Measurements from ENCODE around the gene SAFB.

SAFB gene

GRCh38 chr19:5643060-5643459 is 20.2 kb downstream of the SAFB start:
- no peak for DNase-seq
- peaks cover 99% of the 10 kb centered on the region for H3K79me2 ChIP-seq (ENCODE audit: insufficient read depth, low read length)
- no peak for TF ChIP-seq EZH2 (IDR thresholded peaks at IDR 0.05; ENCODE audit: borderline replicate concordance, low read depth, low read length, severe bottlenecking)
- no peak for TF ChIP-seq CTCF (IDR thresholded peaks at IDR 0.05; ENCODE audit: borderline replicate concordance, extremely low read depth, low read length, poor library complexity, severe bottlenecking)
- no peak overlapping the region for H3K4me3 ChIP-seq (ENCODE audit: low read depth in 1 of 2, low read length in 2 of 2)
- H3K4me2 ChIP-seq (ENCODE audit: insufficient read depth, low read length) = no peak overlapping the region
- H3K9me3 ChIP-seq (ENCODE audit: insufficient read depth, low read length, severe bottlenecking) = no peaks in the 10 kb centered on the region
- ATAC-seq (ENCODE audit: insufficient read depth, low read depth) = no peak
- no peak overlapping the region for H3K9ac ChIP-seq (ENCODE audit: low read depth, low read length)
- H3K4me1 ChIP-seq (ENCODE audit: insufficient read depth, low read length) = no peaks in the 10 kb centered on the region
- H2AFZ ChIP-seq (ENCODE audit: low read depth, low read length) = no peak overlapping the region
- no peak overlapping the region for H3K27ac ChIP-seq (ENCODE audit: low read length)
- peaks cover 83% of the 10 kb centered on the region for H3K36me3 ChIP-seq (ENCODE audit: insufficient read depth, low read length)
- H3K27me3 ChIP-seq (ENCODE audit: insufficient read depth, low read length, poor library complexity) = no peaks in the 10 kb centered on the region
- H4K20me1 ChIP-seq (ENCODE audit: insufficient read depth, low read length) = peaks cover 79% of the 10 kb centered on the region

- Histone ChIP-seq H3K9ac (ENCODE audit: low read depth, low read length) (no peak overlapping the region), H2AFZ (ENCODE audit: low read depth, low read length) (no peak overlapping the region), H3K9me3 (ENCODE audit: insufficient read depth, low read length, severe bottlenecking) (no peaks in the 10 kb centered on the region), H3K27ac (ENCODE audit: low read length) (no peak overlapping the region), H3K4me2 (ENCODE audit: insufficient read depth, low read length) (no peak overlapping the region), H4K20me1 (ENCODE audit: insufficient read depth, low read length) (peaks cover 70% of the 10 kb centered on the region), H3K4me1 (ENCODE audit: insufficient read depth, low read length) (no peaks in the 10 kb centered on the region), H3K4me3 (ENCODE audit: low read depth in 1 of 2, low read length in 2 of 2) (no peak overlapping the region), H3K36me3 (ENCODE audit: insufficient read depth, low read length) (peaks cover 84% of the 10 kb centered on the region), H3K27me3 (ENCODE audit: insufficient read depth, low read length, poor library complexity) (no peaks in the 10 kb centered on the region), H3K79me2 (ENCODE audit: insufficient read depth, low read length) (peaks cover 94% of the 10 kb centered on the region)
- DNase-seq (no peak), ATAC-seq (ENCODE audit: insufficient read depth, low read depth) (no peak)
- no peak for TF ChIP-seq CTCF (IDR thresholded peaks at IDR 0.05; ENCODE audit: borderline replicate concordance, extremely low read depth, low read length, poor library complexity, severe bottlenecking)
- TF ChIP-seq EZH2 (IDR thresholded peaks at IDR 0.05; ENCODE audit: borderline replicate concordance, low read depth, low read length, severe bottlenecking) = no peak
Observed at GRCh38 chr19:5644037-5644436, 21.2 kb downstream of the SAFB start.

GRCh38 chr19:5645409-5645808 is 22.5 kb downstream of the SAFB start:
- Histone ChIP-seq H3K36me3 (ENCODE audit: insufficient read depth, low read length) (peaks cover 91% of the 10 kb centered on the region), H3K27me3 (ENCODE audit: insufficient read depth, low read length, poor library complexity) (no peaks in the 10 kb centered on the region), H2AFZ (ENCODE audit: low read depth, low read length) (no peak overlapping the region), H3K9me3 (ENCODE audit: insufficient read depth, low read length, severe bottlenecking) (no peaks in the 10 kb centered on the region), H3K79me2 (ENCODE audit: insufficient read depth, low read length) (peaks cover 84% of the 10 kb centered on the region), H3K9ac (ENCODE audit: low read depth, low read length) (no peak overlapping the region), H3K27ac (ENCODE audit: low read length) (no peak overlapping the region), H3K4me3 (ENCODE audit: low read depth in 1 of 2, low read length in 2 of 2) (no peak overlapping the region), H3K4me1 (ENCODE audit: insufficient read depth, low read length) (no peaks in the 10 kb centered on the region), H4K20me1 (ENCODE audit: insufficient read depth, low read length) (peaks cover 61% of the 10 kb centered on the region), H3K4me2 (ENCODE audit: insufficient read depth, low read length) (no peak overlapping the region)
- no peak for DNase-seq
- TF ChIP-seq CTCF (IDR thresholded peaks at IDR 0.05; ENCODE audit: borderline replicate concordance, extremely low read depth, low read length, poor library complexity, severe bottlenecking) (no peak), EZH2 (IDR thresholded peaks at IDR 0.05; ENCODE audit: borderline replicate concordance, low read depth, low read length, severe bottlenecking) (no peak)
- no peak for ATAC-seq (ENCODE audit: insufficient read depth, low read depth)

GRCh38 chr19:5646703-5647102 is 23.8 kb downstream of the SAFB start:
- Histone ChIP-seq H3K9me3 (ENCODE audit: insufficient read depth, low read length, severe bottlenecking) (no peaks in the 10 kb centered on the region), H3K4me1 (ENCODE audit: insufficient read depth, low read length) (no peaks in the 10 kb centered on the region), H3K27me3 (ENCODE audit: insufficient read depth, low read length, poor library complexity) (no peaks in the 10 kb centered on the region), H4K20me1 (ENCODE audit: insufficient read depth, low read length) (peaks cover 48% of the 10 kb centered on the region), H2AFZ (ENCODE audit: low read depth, low read length) (no peak overlapping the region), H3K36me3 (ENCODE audit: insufficient read depth, low read length) (peaks cover 91% of the 10 kb centered on the region), H3K4me2 (ENCODE audit: insufficient read depth, low read length) (no peak overlapping the region), H3K4me3 (ENCODE audit: low read depth in 1 of 2, low read length in 2 of 2) (no peak overlapping the region), H3K79me2 (ENCODE audit: insufficient read depth, low read length) (peaks cover 72% of the 10 kb centered on the region), H3K27ac (ENCODE audit: low read length) (no peak overlapping the region), H3K9ac (ENCODE audit: low read depth, low read length) (no peak overlapping the region)
- TF ChIP-seq CTCF (IDR thresholded peaks at IDR 0.05; ENCODE audit: borderline replicate concordance, extremely low read depth, low read length, poor library complexity, severe bottlenecking) (no peak), EZH2 (IDR thresholded peaks at IDR 0.05; ENCODE audit: borderline replicate concordance, low read depth, low read length, severe bottlenecking) (no peak)
- DNase-seq = no peak
- no peak for ATAC-seq (ENCODE audit: insufficient read depth, low read depth)

Data from DND-41 (cell line).